Duodenal mucosa (tissue), 2 donors: ENCODE results near the gene BCAS3.
"Not testable (repeated sequence)": the region's sequence is repeated elsewhere in the genome, so short reads cannot be mapped to it uniquely, and the experiment has no call there.

ENCODE experiments used
- H3K27ac ChIP-seq: one replicate; pipeline ENCODE4 v1.7.0; 2013; ENCODE audit warnings: low read depth, low read length
- H3K27me3 ChIP-seq, 2 donors: one replicate each; pipeline ENCODE4 v1.7.0; 2013; ENCODE audit warnings: low read length in 2 of 2, control low read depth in 1 of 2; ENCODE audit not compliant: insufficient read depth in 2 of 2, control insufficient read depth in 1 of 2
- H3K36me3 ChIP-seq, 2 donors: one replicate each; pipeline ENCODE4 v1.7.0; 2013; ENCODE audit warnings: low read length in 2 of 2, control low read depth in 1 of 2; ENCODE audit not compliant: insufficient read depth in 2 of 2, control insufficient read depth in 1 of 2
- H3K4me1 ChIP-seq, 2 donors: one replicate each; pipeline ENCODE4 v1.7.0; 2013; ENCODE audit warnings: low read length in 2 of 2, control low read depth in 1 of 2; ENCODE audit not compliant: insufficient read depth in 2 of 2, control insufficient read depth in 1 of 2
- H3K4me3 ChIP-seq, 2 donors: one replicate each; pipeline ENCODE4 v1.7.0; 2013; ENCODE audit warnings: low read length in 2 of 2, low read depth in 1 of 2
- H3K9ac ChIP-seq, 2 donors: one replicate each; pipeline ENCODE4 v1.7.0; 2013; ENCODE audit warnings: low read length in 2 of 2, low read depth in 1 of 2
- H3K9me3 ChIP-seq, 2 donors: one replicate each; pipeline ENCODE4 v1.7.0; 2013; ENCODE audit warnings: low read length in 2 of 2, control low read depth in 1 of 2; ENCODE audit not compliant: control insufficient read depth in 1 of 2

Gene BCAS3

GRCh38 chr17:61017317-61018006, 339.8 kb downstream of the BCAS3 start:
- H3K9ac ChIP-seq, result no peak overlapping the region
- H3K27ac ChIP-seq, result no peak overlapping the region
- H3K4me3 ChIP-seq, result no peak overlapping the region
- H3K9me3 ChIP-seq, result no peaks in the 10 kb centered on the region
- no peaks in the 10 kb centered on the region for H3K4me1 ChIP-seq
- no peaks in the 10 kb centered on the region for H3K36me3 ChIP-seq
- H3K27me3 ChIP-seq, result no peaks in the 10 kb centered on the region

GRCh38 chr17:61018938-61019337, 341.3 kb downstream of the BCAS3 start:
- Histone ChIP-seq H3K27me3 (no peaks in the 10 kb centered on the region), H3K27ac (no peak overlapping the region), H3K9me3 (no peaks in the 10 kb centered on the region), H3K9ac (no peak overlapping the region), H3K36me3 (no peaks in the 10 kb centered on the region), H3K4me3 (no peak overlapping the region), H3K4me1 (no peaks in the 10 kb centered on the region)

GRCh38 chr17:61023996-61024395, 346.3 kb downstream of the BCAS3 start:
- Histone ChIP-seq H3K27me3 (no peaks in the 10 kb centered on the region), H3K4me1 (no peaks in the 10 kb centered on the region), H3K36me3 (no peaks in the 10 kb centered on the region), H3K4me3 (no peak overlapping the region), H3K9ac (no peak overlapping the region), H3K27ac (no peak overlapping the region), H3K9me3 (no peaks in the 10 kb centered on the region)

- Histone ChIP-seq H3K27ac (no peak overlapping the region), H3K9ac (no peak overlapping the region), H3K9me3 (no peaks in the 10 kb centered on the region), H3K36me3 (no peaks in the 10 kb centered on the region), H3K27me3 (no peaks in the 10 kb centered on the region), H3K4me3 (no peak overlapping the region), H3K4me1 (no peaks in the 10 kb centered on the region)
Observed at GRCh38 chr17:61026818-61027217, 349.2 kb downstream of the BCAS3 start.

GRCh38 chr17:61029181-61029580, 351.5 kb downstream of the BCAS3 start:
- Histone ChIP-seq H3K27ac (no peak overlapping the region), H3K9me3 (no peaks in the 10 kb centered on the region), H3K36me3 (no peaks in the 10 kb centered on the region), H3K9ac (no peak overlapping the region), H3K4me1 (no peaks in the 10 kb centered on the region), H3K27me3 (no peaks in the 10 kb centered on the region), H3K4me3 (no peak overlapping the region)

- Histone ChIP-seq H3K9me3 (no peaks in the 10 kb centered on the region), H3K4me1 (peaks cover 0 to 16% of the 10 kb centered on the region in 2 donors), H3K27me3 (no peaks in the 10 kb centered on the region), H3K36me3 (peaks cover 0 to 4% of the 10 kb centered on the region in 2 donors), H3K4me3 (no peak overlapping the region), H3K9ac (no peak overlapping the region), H3K27ac (no peak overlapping the region)
Observed at GRCh38 chr17:61040666-61041065, 363.0 kb downstream of the BCAS3 start.

- H3K27me3 ChIP-seq, H3K4me1 ChIP-seq, H3K36me3 ChIP-seq, H3K9me3 ChIP-seq, H3K9ac ChIP-seq, H3K4me3 ChIP-seq, H3K27ac ChIP-seq: not testable (repeated sequence)
Observed at GRCh38 chr17:61042348-61042747, 364.7 kb downstream of the BCAS3 start.

GRCh38 chr17:61047515-61047914, 369.9 kb downstream of the BCAS3 start:
- Histone ChIP-seq H3K4me1 (no peaks in the 10 kb centered on the region), H3K9ac (no peak overlapping the region), H3K9me3 (no peaks in the 10 kb centered on the region), H3K4me3 (no peak overlapping the region), H3K36me3 (no peaks in the 10 kb centered on the region), H3K27ac (no peak overlapping the region), H3K27me3 (no peaks in the 10 kb centered on the region)

- Histone ChIP-seq H3K36me3 (no peaks in the 10 kb centered on the region), H3K27ac (no peak overlapping the region)
Observed at GRCh38 chr17:61048376-61049106, 370.9 kb downstream of the BCAS3 start.

GRCh38 chr17:61053469-61053868, 375.8 kb downstream of the BCAS3 start:
- Histone ChIP-seq H3K27me3 (no peaks in the 10 kb centered on the region), H3K27ac (no peak overlapping the region), H3K9ac (no peak overlapping the region), H3K36me3 (no peaks in the 10 kb centered on the region), H3K4me1 (no peaks in the 10 kb centered on the region), H3K4me3 (no peak overlapping the region), H3K9me3 (no peaks in the 10 kb centered on the region)

More at GRCh38 chr17:61048376-61049106, 370.9 kb downstream of the BCAS3 start:
- Histone ChIP-seq H3K9me3 (no peaks in the 10 kb centered on the region), H3K9ac (no peak overlapping the region), H3K4me1 (no peaks in the 10 kb centered on the region), H3K27me3 (no peaks in the 10 kb centered on the region), H3K4me3 (no peak overlapping the region)
